Measurements from ENCODE around the gene DIDO1. TPM values are rescaled to one million over a fixed set of nuclear protein-coding genes. Genes with fewer than 3 reads are reported as not detected.

Gene DIDO1
- polyA plus RNA-seq, 2 donors, result 17.3 TPM

- H3K4me3 ChIP-seq (ENCODE audit: low read depth in 1 of 2, low read length in 2 of 2), result no peak overlapping the region
- no peaks in the 10 kb centered on the region for H3K9me3 ChIP-seq (ENCODE audit: control insufficient read depth in 2 of 2, insufficient read depth in 1 of 2, low read depth in 1 of 2, low read length in 1 of 2)
- WGBS, 2 donors, result 39 to 43% methylated on average over 8 of the region's 8 CpGs
- peaks cover under 1 to 10% of the 10 kb centered on the region in 2 donors for H3K4me1 ChIP-seq (ENCODE audit: control insufficient read depth in 2 of 2, insufficient read depth in 2 of 2, low read length in 1 of 2)
- no peak overlapping the region for H3K27ac ChIP-seq (ENCODE audit: low read depth in 2 of 2, low read length in 1 of 2)
- H3K36me3 ChIP-seq (ENCODE audit: control insufficient read depth in 2 of 2, insufficient read depth in 2 of 2, low read length in 1 of 2), result peaks cover 12 to 22% of the 10 kb centered on the region in 2 donors
- no peaks in the 10 kb centered on the region for H3K27me3 ChIP-seq (ENCODE audit: control insufficient read depth in 1 of 2, insufficient read depth in 2 of 2, low read length in 2 of 2)
Measured at GRCh38 chr20:62914970-62915457, 11.3 kb downstream of the DIDO1 start.

GRCh38 chr20:62914436-62914835, 11.9 kb downstream of the DIDO1 start:
- Histone ChIP-seq H3K4me1 (ENCODE audit: control insufficient read depth in 2 of 2, insufficient read depth in 2 of 2, low read length in 1 of 2) (peaks cover 0 to 6% of the 10 kb centered on the region in 2 donors), H3K9me3 (ENCODE audit: control insufficient read depth in 2 of 2, insufficient read depth in 1 of 2, low read depth in 1 of 2, low read length in 1 of 2) (no peaks in the 10 kb centered on the region), H3K4me3 (ENCODE audit: low read depth in 1 of 2, low read length in 2 of 2) (no peak overlapping the region), H3K27ac (ENCODE audit: low read depth in 2 of 2, low read length in 1 of 2) (no peak overlapping the region), H3K36me3 (ENCODE audit: control insufficient read depth in 2 of 2, insufficient read depth in 2 of 2, low read length in 1 of 2) (peaks cover 12 to 26% of the 10 kb centered on the region in 2 donors), H3K27me3 (ENCODE audit: control insufficient read depth in 1 of 2, insufficient read depth in 2 of 2, low read length in 2 of 2) (no peaks in the 10 kb centered on the region)
- 77 to 82% methylated on average over 9 of the region's 9 CpGs for WGBS, 2 donors

GRCh38 chr20:62913043-62913630, 13.2 kb downstream of the DIDO1 start:
- no peaks in the 10 kb centered on the region for H3K9me3 ChIP-seq (ENCODE audit: control insufficient read depth in 2 of 2, insufficient read depth in 1 of 2, low read depth in 1 of 2, low read length in 1 of 2)
- H3K4me1 ChIP-seq (ENCODE audit: control insufficient read depth in 2 of 2, insufficient read depth in 2 of 2, low read length in 1 of 2), result peaks cover 0 to 6% of the 10 kb centered on the region in 2 donors
- WGBS, 2 donors, result 80 to 82% methylated on average over 7 of the region's 7 CpGs
- H3K27ac ChIP-seq (ENCODE audit: low read depth in 2 of 2, low read length in 1 of 2), result no peak overlapping the region
- H3K36me3 ChIP-seq (ENCODE audit: control insufficient read depth in 2 of 2, insufficient read depth in 2 of 2, low read length in 1 of 2), result peaks cover 14 to 36% of the 10 kb centered on the region in 2 donors
- no peaks in the 10 kb centered on the region for H3K27me3 ChIP-seq (ENCODE audit: control insufficient read depth in 1 of 2, insufficient read depth in 2 of 2, low read length in 2 of 2)
- no peak overlapping the region for H3K4me3 ChIP-seq (ENCODE audit: low read depth in 1 of 2, low read length in 2 of 2)

GRCh38 chr20:62911701-62912280, 14.5 kb downstream of the DIDO1 start:
- peaks cover 19 to 40% of the 10 kb centered on the region in 2 donors for H3K36me3 ChIP-seq (ENCODE audit: control insufficient read depth in 2 of 2, insufficient read depth in 2 of 2, low read length in 1 of 2)
- no peak overlapping the region for H3K4me3 ChIP-seq (ENCODE audit: low read depth in 1 of 2, low read length in 2 of 2)
- WGBS, 2 donors, result 75 to 79% methylated on average over 10 of the region's 10 CpGs
- peaks cover 0 to 2% of the 10 kb centered on the region in 2 donors for H3K4me1 ChIP-seq (ENCODE audit: control insufficient read depth in 2 of 2, insufficient read depth in 2 of 2, low read length in 1 of 2)
- no peaks in the 10 kb centered on the region for H3K9me3 ChIP-seq (ENCODE audit: control insufficient read depth in 2 of 2, insufficient read depth in 1 of 2, low read depth in 1 of 2, low read length in 1 of 2)
- no peak overlapping the region for H3K27ac ChIP-seq (ENCODE audit: low read depth in 2 of 2, low read length in 1 of 2)
- H3K27me3 ChIP-seq (ENCODE audit: control insufficient read depth in 1 of 2, insufficient read depth in 2 of 2, low read length in 2 of 2), result no peaks in the 10 kb centered on the region

GRCh38 chr20:62910777-62911497, 15.4 kb downstream of the DIDO1 start:
- no peak overlapping the region for H3K27ac ChIP-seq (ENCODE audit: low read depth in 2 of 2, low read length in 1 of 2)
- 96% methylated on average over 45 of the region's 45 CpGs for WGBS, 2 donors

GRCh38 chr20:62910217-62910766, 16.0 kb downstream of the DIDO1 start:
- WGBS, 2 donors, result 90 to 94% methylated on average over 11 of the region's 11 CpGs
- H3K9me3 ChIP-seq (ENCODE audit: control insufficient read depth in 2 of 2, insufficient read depth in 1 of 2, low read depth in 1 of 2, low read length in 1 of 2), result no peaks in the 10 kb centered on the region
- H3K4me3 ChIP-seq (ENCODE audit: low read depth in 1 of 2, low read length in 2 of 2), result no peak overlapping the region
- H3K27ac ChIP-seq (ENCODE audit: low read depth in 2 of 2, low read length in 1 of 2), result no peak overlapping the region
- peaks cover 33 to 54% of the 10 kb centered on the region in 2 donors for H3K36me3 ChIP-seq (ENCODE audit: control insufficient read depth in 2 of 2, insufficient read depth in 2 of 2, low read length in 1 of 2)
- H3K27me3 ChIP-seq (ENCODE audit: control insufficient read depth in 1 of 2, insufficient read depth in 2 of 2, low read length in 2 of 2), result no peaks in the 10 kb centered on the region
- peaks cover 0 to 2% of the 10 kb centered on the region in 2 donors for H3K4me1 ChIP-seq (ENCODE audit: control insufficient read depth in 2 of 2, insufficient read depth in 2 of 2, low read length in 1 of 2)

More at GRCh38 chr20:62910777-62911497, 15.4 kb downstream of the DIDO1 start:
- peaks cover 26 to 48% of the 10 kb centered on the region in 2 donors for H3K36me3 ChIP-seq (ENCODE audit: control insufficient read depth in 2 of 2, insufficient read depth in 2 of 2, low read length in 1 of 2)
- H3K4me1 ChIP-seq (ENCODE audit: control insufficient read depth in 2 of 2, insufficient read depth in 2 of 2, low read length in 1 of 2), result peaks cover 0 to 2% of the 10 kb centered on the region in 2 donors
- H3K4me3 ChIP-seq (ENCODE audit: low read depth in 1 of 2, low read length in 2 of 2), result no peak overlapping the region
- H3K27me3 ChIP-seq (ENCODE audit: control insufficient read depth in 1 of 2, insufficient read depth in 2 of 2, low read length in 2 of 2), result no peaks in the 10 kb centered on the region
- H3K9me3 ChIP-seq (ENCODE audit: control insufficient read depth in 2 of 2, insufficient read depth in 1 of 2, low read depth in 1 of 2, low read length in 1 of 2), result no peaks in the 10 kb centered on the region

GRCh38 chr20:62908971-62909791, 17.1 kb downstream of the DIDO1 start:
- Histone ChIP-seq H3K27me3 (ENCODE audit: control insufficient read depth in 1 of 2, insufficient read depth in 2 of 2, low read length in 2 of 2) (no peaks in the 10 kb centered on the region), H3K36me3 (ENCODE audit: control insufficient read depth in 2 of 2, insufficient read depth in 2 of 2, low read length in 1 of 2) (peaks cover 36 to 59% of the 10 kb centered on the region in 2 donors), H3K9me3 (ENCODE audit: control insufficient read depth in 2 of 2, insufficient read depth in 1 of 2, low read depth in 1 of 2, low read length in 1 of 2) (no peaks in the 10 kb centered on the region), H3K4me1 (ENCODE audit: control insufficient read depth in 2 of 2, insufficient read depth in 2 of 2, low read length in 1 of 2) (no peaks in the 10 kb centered on the region), H3K27ac (ENCODE audit: low read depth in 2 of 2, low read length in 1 of 2) (no peak overlapping the region), H3K4me3 (ENCODE audit: low read depth in 1 of 2, low read length in 2 of 2) (no peak overlapping the region)
- 80% methylated on average over 18 of the region's 18 CpGs for WGBS, 2 donors

GRCh38 chr20:62907384-62908317, 18.7 kb downstream of the DIDO1 start:
- whole genome bisulfite sequencing, 2 donors, result 69 to 71% methylated on average over 16 of the region's 16 CpGs
- no peaks in the 10 kb centered on the region for H3K27me3 ChIP-seq (ENCODE audit: control insufficient read depth in 1 of 2, insufficient read depth in 2 of 2, low read length in 2 of 2)

More at GRCh38 chr20:62907384-62908317, 18.7 kb downstream of the DIDO1 start:
- H3K4me1 ChIP-seq (ENCODE audit: control insufficient read depth in 2 of 2, insufficient read depth in 2 of 2, low read length in 1 of 2), result peaks cover 0 to 2% of the 10 kb centered on the region in 2 donors
- no peak overlapping the region for H3K4me3 ChIP-seq (ENCODE audit: low read depth in 1 of 2, low read length in 2 of 2)
- H3K9me3 ChIP-seq (ENCODE audit: control insufficient read depth in 2 of 2, insufficient read depth in 1 of 2, low read depth in 1 of 2, low read length in 1 of 2), result no peaks in the 10 kb centered on the region
- no peak overlapping the region for H3K27ac ChIP-seq (ENCODE audit: low read depth in 2 of 2, low read length in 1 of 2)
- peaks cover 45 to 63% of the 10 kb centered on the region in 2 donors for H3K36me3 ChIP-seq (ENCODE audit: control insufficient read depth in 2 of 2, insufficient read depth in 2 of 2, low read length in 1 of 2)

Measured in esophagus (tissue), 2 donors.